IPS-11a (cell line): ENCODE measurements around the gene ANO5.
"Not testable (repeated sequence)": the region's sequence is repeated elsewhere in the genome, so short reads cannot be mapped to it uniquely, and the experiment has no call there.

Experiments used
- H3K4me3 ChIP-seq: one replicate; pipeline ENCODE4 v1.5.1; 2013; ENCODE audit warnings: low read depth, low read length, control low read depth

ANO5 gene

DNA sequence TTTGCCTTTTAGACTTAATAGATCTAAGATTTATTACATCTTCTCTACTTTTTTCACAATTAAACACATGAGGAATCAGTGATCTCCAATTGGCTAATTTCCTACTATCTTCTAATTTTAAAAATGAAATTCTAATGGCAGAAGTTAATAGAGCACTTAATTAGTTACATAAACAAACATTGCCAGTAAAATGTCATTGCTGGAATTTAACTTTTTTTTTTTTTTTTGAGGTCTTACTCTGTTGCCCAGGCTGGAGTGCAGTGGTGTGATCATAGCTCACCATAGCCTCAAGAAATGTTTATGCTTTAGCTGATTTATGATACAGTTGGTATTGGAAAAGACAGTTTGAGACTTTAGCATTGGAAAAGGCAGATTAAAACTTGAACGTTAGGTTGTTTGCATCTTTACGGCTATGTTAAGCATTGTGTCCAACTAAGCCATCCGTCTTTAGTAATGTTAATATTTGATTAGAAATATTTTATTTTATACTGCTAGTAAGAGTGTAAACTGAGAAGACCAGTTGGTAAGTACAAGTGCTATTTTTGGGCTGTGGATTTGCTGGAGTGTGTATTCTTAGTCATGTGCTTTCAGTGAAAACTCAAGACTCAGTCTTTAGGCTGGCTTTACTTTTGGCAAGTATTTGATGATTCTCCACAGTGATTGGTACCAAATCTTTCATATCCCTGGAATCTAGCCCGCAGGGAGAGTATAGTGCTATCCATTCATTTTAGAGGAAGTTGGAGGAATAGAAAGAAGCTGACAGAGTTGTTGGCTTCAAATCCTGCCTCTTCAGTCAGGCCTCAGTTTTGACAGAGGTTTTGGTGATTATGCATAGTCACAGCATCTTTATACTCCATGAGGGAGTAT lies 4.5 kb downstream of the ANO5 start:
- no peak overlapping the region for H3K4me3 ChIP-seq

DNA sequence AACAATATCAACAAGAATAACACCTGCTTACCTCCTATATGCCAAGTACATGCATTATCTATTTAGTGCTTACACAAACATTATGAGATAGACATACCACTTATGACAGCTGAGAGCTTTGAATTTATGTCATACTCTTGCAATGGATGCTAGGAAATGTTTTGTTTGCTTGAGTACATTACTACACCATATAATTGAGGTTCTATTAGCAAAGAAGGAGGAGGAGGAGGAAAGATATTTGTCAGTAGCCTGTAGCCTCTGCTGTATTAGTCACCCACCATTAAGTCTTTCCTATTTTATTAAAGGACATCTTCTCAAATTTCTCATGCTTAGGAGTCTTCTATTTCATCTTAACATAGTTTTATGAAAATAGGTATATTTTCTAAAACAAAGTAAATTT lies 6.4 kb downstream of the ANO5 start:
- H3K4me3 ChIP-seq: no peak overlapping the region

DNA sequence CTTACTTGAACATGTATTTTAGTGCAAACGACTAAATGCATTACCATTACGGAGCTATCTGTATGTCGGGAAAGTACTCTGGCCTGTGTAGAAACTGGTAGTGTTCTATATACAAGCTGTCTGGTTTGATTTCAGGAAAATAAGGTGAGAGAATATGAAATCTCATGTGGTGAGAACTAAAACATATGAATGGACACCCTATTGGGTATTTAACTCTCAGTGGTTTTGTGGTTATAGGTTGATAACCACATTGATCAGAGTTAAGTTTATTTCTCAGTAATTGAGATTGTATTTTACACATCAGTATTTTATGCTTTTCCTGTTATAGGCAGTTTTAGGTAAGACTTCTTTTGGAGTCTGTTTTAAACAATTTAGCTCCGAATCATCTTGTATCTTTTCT lies 10.4 kb downstream of the ANO5 start:
- H3K4me3 ChIP-seq: no peak overlapping the region

DNA sequence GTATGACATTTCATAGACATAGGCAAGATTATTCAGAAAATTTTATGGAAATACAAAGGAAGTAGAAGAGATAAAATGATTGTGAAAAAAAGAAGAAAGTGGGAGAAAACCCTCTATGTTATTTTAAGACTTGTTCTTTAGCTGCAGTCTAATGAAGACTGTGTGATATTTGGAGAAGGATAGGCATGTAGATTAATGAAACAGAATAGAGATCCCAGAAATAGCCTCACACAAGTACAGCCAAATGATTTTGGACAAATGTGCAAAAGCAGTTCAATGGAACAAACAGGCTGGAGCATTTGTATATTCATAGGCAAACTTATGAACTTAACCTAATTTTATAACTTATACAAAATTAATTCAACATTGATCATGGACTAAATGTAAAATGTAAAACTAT lies 14.3 kb downstream of the ANO5 start:
- H3K4me3 ChIP-seq: no peak overlapping the region

DNA sequence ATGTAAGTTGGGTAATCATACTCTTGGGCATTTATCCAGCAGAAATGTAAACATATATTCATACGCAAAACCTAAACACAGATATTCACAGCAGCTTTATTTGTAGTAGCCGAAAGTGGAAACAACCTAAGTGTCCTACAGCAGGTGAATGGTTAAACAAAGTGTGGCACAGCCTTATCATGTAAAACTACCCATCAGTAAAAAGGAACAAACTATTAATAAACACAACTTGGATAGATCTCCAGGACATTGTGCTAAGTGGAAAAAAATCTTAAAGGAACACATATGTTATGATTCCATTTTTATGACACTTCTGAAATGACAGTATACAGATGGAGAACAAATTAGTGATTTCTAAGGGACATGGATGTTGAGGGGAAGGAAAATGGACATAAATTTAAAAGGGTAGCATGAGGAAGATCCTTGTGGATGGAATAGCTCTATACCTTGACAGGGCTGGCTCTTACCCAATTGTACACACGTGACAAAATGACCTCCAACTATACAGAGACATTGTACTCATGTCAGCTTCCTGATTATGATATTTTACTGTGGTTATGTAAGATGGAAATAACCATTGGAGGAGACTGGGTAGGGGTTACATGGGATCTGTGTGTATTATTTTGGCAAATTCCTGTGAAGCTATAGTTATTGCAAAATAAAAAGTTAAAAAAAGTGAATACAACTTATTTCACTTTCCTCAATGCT lies 15.4 kb downstream of the ANO5 start:
- no peak overlapping the region for H3K4me3 ChIP-seq

DNA sequence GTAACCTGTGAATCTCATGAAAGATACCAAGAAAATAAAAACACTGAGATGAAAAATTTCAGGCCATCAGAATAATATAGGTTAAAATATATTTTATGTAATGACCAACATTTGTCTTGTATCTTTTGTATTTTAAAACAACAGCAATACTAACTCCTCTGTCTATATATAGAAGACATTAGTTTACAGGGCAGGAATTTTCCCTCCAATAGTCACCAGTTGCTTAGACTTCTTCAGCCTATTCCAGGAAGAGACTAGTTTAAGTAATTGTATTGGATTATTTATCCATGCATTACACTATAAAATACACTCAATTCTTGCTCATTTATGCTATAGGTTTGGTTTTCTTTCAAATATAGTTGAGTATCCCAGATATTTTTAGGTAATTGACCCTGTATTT lies 24.1 kb downstream of the ANO5 start:
- H3K4me3 ChIP-seq: no peak overlapping the region

DNA sequence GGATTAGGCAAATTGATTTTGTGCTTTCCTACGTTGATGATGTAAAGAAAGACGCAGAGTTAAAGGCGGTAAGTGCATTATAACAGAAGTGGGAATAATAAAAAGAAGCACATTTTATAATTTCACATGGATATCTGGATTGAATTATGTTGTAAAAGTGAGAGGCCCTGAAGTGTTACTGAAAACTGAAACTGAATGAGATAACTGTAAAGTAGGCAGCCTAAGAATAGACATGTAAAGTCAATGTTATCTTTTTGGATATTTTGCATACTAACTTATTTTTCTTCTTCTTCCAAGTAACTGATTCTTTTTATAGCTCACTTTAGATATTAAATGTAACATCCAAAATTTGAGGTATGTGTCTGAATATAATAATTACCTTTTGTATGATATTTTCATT lies 28.3 kb downstream of the ANO5 start:
- no peak overlapping the region for H3K4me3 ChIP-seq

DNA sequence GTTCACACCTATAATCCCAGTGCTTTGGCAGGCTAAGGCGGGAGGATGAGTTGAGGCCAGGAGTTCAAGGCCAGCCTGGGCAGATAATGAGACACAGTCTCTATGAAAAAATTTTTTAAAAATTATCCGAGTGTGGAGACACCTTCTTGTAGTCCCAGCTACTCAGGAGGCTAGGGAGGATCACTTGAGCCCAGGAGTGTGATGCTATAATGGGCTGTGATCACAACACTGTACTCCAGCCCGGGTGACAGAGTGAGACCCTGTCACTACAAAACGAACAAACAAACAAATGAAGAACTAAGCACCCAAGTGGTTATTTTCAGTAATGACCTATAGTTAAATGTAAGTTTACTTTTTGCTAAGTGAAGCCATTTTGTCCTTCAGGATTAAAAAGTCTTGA lies 32.3 kb downstream of the ANO5 start:
- no peak overlapping the region for H3K4me3 ChIP-seq

DNA sequence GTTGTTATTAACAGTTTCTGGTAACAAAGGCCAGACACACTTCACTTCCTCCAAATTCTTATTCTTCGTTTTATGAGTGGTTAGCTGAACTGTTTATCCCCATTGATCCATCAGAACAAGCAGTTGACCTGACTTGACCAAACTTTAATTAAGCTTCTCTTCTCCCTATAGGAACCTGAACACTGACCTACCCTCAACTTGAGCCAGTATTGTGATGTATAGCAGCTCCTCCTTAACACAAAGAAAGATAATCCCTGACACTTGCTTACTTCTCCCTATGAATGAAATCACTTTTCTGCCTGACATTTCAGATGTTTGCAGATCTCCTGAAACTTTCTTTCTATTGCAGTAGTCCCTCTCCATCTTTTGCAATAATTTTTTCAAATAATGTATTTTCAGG lies 41.9 kb downstream of the ANO5 start:
- H3K4me3 ChIP-seq: no peak overlapping the region

DNA sequence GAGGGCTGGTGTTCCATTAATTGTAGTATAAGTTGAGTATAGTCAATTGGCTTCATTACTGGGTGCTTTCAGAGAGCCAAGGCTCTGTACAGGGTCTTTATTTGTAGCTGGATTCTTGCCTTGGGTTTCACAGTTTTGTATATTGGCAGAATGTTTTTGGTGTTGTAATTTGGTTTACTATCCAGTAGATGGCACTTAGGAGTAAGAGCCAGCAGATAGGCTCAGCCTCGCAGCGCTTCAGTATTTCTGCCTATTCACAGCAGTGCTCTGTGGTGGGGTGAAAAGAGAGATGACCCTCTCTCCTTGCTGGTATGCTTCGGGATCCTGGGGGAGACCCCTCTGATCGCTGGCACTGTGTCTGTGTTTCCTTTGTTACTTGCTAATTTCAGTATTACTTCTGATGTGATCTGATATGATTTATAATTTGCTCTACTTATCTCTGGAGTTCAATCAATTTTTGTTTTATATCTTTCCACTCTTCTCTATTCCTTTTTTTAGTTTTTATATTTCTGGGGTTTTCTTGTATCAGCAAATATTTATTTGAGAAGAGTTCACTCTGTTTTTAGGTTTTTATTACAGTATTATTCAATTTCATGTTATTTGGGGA lies 52.2 kb downstream of the ANO5 start:
- no peak overlapping the region for H3K4me3 ChIP-seq

DNA sequence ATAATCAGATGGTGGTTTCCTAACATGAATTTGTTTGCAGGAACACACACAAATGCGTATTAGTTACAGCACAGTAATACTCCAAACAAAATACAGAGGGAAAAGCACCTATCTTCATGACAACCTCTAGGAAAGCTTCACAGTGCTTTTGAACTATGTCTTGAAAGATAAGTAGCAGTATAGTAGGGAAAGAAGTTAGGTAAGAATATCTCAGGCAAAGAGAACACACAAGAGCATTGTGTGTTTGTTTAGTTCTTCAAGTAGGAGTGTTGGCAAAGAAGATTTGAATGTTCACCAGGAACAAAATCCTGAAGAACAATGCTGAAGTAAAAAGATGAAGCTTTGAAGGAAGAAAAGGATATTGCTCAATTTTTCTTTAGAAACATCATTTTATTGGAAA lies 54.1 kb downstream of the ANO5 start:
- H3K4me3 ChIP-seq: no peak overlapping the region

DNA sequence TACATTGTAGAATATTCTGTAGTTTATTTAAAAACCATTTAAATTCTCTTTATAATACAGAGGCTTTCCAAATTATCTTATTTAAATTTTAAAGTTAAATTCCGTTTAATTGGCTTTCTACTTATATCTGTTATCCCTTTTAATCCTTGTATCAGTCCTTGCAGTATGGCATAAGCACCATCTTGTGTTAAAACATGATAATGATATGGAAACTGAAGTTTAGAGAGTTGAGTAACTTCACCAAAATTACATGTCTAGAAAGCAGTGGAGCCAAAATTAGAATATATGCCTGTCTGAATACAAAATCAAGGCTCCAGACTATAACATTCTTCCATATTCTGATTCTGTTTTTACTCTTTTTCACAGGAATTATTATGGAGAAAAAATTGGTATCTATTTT lies 57.0 kb downstream of the ANO5 start:
- no peak overlapping the region for H3K4me3 ChIP-seq

DNA sequence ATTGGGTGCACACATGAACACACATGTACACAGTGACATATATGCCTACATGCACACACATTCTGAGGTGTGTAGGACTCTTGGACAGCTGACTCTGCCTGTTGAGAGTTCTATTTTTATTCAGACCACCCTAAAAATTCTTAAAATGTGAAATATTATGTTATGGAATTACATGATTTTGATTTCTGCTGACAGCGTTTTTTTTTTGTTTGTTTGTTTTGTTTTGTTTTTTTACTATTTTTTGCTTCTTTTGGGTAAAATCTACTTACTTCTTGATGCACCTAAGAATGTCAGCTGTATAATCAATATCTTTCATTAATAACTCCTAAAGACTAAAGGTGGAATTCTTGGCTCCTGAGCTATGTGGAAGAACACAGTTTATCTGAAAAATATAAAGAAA lies 64.0 kb downstream of the ANO5 start:
- no peak overlapping the region for H3K4me3 ChIP-seq

DNA sequence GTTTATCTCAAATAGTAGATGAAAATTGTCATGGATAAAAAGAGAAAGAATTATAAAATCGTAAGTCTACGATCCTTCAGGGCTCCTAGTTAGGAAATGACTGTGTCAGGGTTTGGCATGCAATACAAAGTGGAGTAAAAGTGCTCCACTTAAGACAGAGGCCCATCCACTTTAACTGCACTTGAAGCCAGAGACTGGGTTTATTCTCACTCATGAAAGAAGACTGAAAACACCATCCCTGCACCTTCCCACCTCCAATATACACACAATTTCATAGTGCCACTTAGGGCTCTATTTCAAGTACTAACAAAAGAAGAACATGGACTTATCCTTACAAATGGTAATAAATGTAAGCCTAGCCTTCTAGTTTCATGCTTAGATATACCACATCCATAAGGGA lies 70.7 kb downstream of the ANO5 start:
- H3K4me3 ChIP-seq: no peak overlapping the region

DNA sequence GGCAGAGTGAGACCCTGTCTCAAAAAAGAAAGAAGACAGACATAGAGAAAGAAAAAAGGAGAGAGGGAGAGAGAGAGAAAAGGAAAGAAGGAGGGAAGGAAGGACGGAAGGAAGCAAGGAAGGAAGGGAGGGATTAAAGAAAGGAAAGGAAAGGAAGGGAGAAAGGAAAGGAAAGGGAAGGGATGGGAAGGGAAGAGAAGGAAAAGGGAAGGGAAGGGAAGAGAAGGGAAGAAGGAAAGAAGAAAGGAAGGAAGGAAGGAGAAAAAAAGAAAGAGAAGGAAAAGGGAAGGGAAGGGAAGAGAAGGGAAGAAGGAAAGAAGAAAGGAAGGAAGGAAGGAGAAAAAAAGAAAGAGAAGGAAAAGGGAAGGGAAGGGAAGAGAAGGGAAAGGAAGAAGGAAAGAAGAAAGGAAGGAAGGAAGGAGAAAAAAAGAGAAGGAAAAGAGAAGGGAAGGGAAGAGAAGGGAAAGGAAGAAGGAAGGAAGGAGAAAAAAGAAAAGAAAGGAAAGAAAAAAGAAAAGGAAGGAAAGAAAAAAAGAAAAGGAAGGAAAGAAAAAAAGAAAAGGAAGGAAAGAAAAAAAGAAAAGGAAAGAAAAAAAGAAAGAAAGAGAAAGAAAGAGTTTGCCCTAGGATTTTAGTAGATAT lies 76.2 kb downstream of the ANO5 start:
- not testable (repeated sequence) for H3K4me3 ChIP-seq

DNA sequence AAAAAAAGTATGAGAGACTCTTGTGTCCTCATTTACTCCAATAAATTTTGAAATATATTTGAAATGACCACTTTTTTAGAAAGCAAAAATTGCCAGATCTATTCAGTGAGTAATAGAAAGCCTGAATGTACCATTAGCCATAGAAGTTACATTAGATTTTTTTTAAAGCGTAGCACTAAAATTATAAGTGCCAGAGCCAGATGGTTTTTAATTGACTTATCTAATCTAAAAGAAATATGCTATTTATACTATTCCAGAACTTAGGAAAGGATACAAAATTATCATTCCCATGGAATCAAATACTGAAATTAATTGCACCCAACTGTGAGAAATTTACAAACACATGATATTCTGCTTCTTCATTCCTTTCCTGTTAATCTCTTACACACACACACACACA lies 80.9 kb downstream of the ANO5 start:
- no peak overlapping the region for H3K4me3 ChIP-seq

DNA sequence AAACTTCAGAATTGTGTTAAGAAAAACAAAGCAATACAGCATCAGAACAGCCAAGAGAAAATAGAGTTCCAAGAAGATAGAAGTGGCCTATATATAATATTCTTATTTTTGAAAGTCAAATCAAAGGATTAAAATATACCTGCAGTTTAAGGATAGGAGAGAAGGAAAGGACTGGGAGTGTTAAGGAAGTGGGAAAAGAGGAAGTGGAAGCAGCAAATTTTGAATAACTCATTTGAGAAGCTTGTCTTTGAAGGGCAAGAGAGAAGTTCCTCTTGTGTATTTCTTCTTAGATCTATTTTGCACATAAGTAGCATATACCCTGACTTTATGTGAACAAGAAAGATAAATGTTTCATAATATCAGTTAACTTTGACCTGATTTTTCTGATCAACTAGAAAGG lies 82.7 kb downstream of the ANO5 start:
- H3K4me3 ChIP-seq: no peak overlapping the region

DNA sequence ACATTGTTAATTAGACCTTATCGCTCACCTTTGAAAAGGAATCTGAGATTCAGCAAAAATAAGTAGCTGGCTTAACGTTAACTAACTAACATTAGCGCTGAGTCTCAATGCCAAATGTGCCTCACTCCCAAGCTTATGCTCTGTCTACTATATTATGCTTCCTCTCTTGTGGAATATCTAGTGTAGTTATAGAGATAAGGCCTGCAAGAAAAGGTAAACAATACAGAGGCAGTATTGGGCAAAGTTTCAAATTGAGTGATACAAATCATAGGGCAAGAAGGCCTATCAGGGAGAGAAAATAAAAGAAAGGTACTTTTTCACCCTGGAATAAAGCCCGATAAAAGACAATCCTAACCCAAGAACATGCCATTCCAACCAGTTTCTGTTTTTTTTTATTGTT lies 83.7 kb downstream of the ANO5 start:
- H3K4me3 ChIP-seq: no peak overlapping the region

DNA sequence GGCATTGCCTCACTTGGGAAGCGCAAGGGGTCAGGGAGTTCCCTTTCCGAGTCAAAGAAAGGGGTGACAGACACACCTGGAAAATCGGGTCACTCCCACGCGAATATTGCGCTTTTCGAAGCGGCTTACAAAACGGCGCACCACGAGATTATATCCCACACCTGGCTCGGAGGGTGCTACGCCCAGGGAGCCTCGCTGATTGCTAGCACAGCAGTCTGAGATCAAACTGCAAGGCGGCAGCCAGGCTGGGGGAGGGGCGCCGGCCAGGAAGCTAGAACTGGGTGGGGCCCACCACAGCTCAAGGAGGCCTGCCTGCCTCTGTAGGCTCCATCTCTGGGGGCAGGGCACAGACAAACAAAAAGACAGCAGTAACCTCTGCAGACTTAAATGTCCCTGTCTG lies 92.1 kb downstream of the ANO5 start:
- not testable (repeated sequence) for H3K4me3 ChIP-seq

DNA sequence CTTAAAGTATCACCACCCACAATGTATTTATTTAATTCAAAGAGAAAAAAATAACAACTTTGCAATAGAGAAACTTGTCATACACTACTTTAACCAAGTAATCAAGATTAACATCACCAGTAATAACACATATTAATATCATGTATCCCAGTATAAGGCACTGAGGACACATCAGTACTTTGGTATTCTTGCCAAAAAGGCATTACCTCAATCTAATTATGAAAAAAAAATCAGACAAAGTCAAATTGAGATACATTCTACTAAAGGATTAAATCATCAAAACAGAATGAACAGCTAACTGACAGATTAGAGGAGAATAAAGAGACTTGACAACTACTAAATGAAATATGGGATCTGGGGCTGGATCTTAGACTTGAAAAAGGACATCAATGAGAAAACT lies 109.5 kb downstream of the ANO5 start:
- no peak overlapping the region for H3K4me3 ChIP-seq

DNA sequence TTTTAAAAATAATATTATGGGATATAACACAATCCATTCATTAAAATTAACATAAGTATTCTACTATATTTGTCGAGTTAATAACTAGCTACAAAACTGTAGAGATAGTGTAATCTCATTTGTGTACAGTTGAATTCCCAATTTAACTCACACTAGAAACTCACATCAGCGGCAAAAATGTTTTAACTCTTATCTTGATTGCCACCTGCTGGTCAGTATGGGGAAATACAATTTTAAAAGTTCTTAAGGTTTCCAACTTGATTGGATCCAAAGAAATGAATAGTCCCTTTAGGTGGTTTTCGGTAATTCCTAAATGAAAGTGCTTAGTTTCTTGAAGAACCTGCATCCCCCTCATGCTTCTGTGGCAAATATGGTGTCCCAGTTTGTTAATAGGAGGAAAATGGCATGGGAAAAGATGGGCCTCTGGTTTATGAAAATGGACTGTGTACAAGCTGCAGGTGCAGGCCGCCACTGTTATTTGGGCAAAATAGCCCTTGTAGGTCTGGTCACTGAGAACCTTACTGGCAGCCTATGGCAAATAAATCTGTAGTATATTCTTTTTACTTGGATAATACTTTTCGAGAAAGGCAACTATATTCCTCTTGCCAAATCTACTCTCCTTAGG lies 111.6 kb downstream of the ANO5 start:
- H3K4me3 ChIP-seq: no peak overlapping the region
